Measurements from ENCODE around the gene ABCF2. TPM values are rescaled to one million over a fixed set of nuclear protein-coding genes. Genes with fewer than 3 reads are reported as not detected.
A peak's percentile ranks its signal among the peaks of the same experiment; 100 is the strongest.

The ABCF2 gene
- polyA plus RNA-seq, 1 donor from 2014 or later: 34.2 TPM

GRCh38 chr7:151260471-151260870, 33.5 kb upstream of the ABCF2 start:
- peaks cover 0 to 2% (median 0%) of the 10 kb centered on the region in 3 donors for H3K4me1 Mint-ChIP-seq
- no peak overlapping the region for H3K27ac Mint-ChIP-seq
- H3K27me3 Mint-ChIP-seq: peaks cover 46% of the 10 kb centered on the region
- peaks cover 1% of the 10 kb centered on the region for H3K36me3 Mint-ChIP-seq
- H3K9me3 Mint-ChIP-seq: no peaks in the 10 kb centered on the region
- no peak overlapping the region for H3K4me3 Mint-ChIP-seq

GRCh38 chr7:151257990-151258389, 31.0 kb upstream of the ABCF2 start:
- no peaks in the 10 kb centered on the region for H3K9me3 Mint-ChIP-seq
- H3K36me3 Mint-ChIP-seq: peaks cover 1% of the 10 kb centered on the region
- no peak overlapping the region for H3K27ac Mint-ChIP-seq
- H3K4me1 Mint-ChIP-seq: peaks cover 0 to 2% (median 0%) of the 10 kb centered on the region in 3 donors
- H3K4me3 Mint-ChIP-seq: no peak overlapping the region
- H3K27me3 Mint-ChIP-seq: peaks cover 54% of the 10 kb centered on the region

- peaks cover 60% of the 10 kb centered on the region for H3K27me3 Mint-ChIP-seq
- H3K27ac Mint-ChIP-seq: no peak overlapping the region
- peaks cover 1% of the 10 kb centered on the region for H3K36me3 Mint-ChIP-seq
- no peaks in the 10 kb centered on the region for H3K9me3 Mint-ChIP-seq
- peaks cover 0 to 5% (median 4%) of the 10 kb centered on the region in 3 donors for H3K4me1 Mint-ChIP-seq
- H3K4me3 Mint-ChIP-seq: peak overlapping the region in 1 of 4 donors; percentile 58
Observed at GRCh38 chr7:151256410-151257045, 29.5 kb upstream of the ABCF2 start.

GRCh38 chr7:151255390-151255789, 28.4 kb upstream of the ABCF2 start:
- no peak overlapping the region for H3K27ac Mint-ChIP-seq
- peaks cover 57% of the 10 kb centered on the region for H3K27me3 Mint-ChIP-seq
- peaks cover 4 to 13% (median 9%) of the 10 kb centered on the region in 3 donors for H3K4me1 Mint-ChIP-seq
- H3K36me3 Mint-ChIP-seq: peaks cover 1% of the 10 kb centered on the region
- no peak overlapping the region for H3K4me3 Mint-ChIP-seq
- no peaks in the 10 kb centered on the region for H3K9me3 Mint-ChIP-seq

- H3K4me3 Mint-ChIP-seq: peak overlapping the region in 1 of 4 donors; percentile 44
- peaks cover 1% of the 10 kb centered on the region for H3K36me3 Mint-ChIP-seq
- H3K27ac Mint-ChIP-seq: no peak overlapping the region
- H3K27me3 Mint-ChIP-seq: peaks cover 60% of the 10 kb centered on the region
- H3K4me1 Mint-ChIP-seq: peaks cover 4 to 14% (median 9%) of the 10 kb centered on the region in 3 donors
- H3K9me3 Mint-ChIP-seq: no peaks in the 10 kb centered on the region
Observed at GRCh38 chr7:151254851-151255250, 27.8 kb upstream of the ABCF2 start.

GRCh38 chr7:151254316-151254715, 27.3 kb upstream of the ABCF2 start:
- peaks cover 2% of the 10 kb centered on the region for H3K36me3 Mint-ChIP-seq
- H3K9me3 Mint-ChIP-seq: no peaks in the 10 kb centered on the region
- H3K27ac Mint-ChIP-seq: no peak overlapping the region
- H3K4me1 Mint-ChIP-seq: peaks cover 5 to 14% (median 9%) of the 10 kb centered on the region in 3 donors
- H3K27me3 Mint-ChIP-seq: peaks cover 58% of the 10 kb centered on the region
- peak overlapping the region in 1 of 4 donors; percentile 44 for H3K4me3 Mint-ChIP-seq

GRCh38 chr7:151252961-151253711, 26.1 kb upstream of the ABCF2 start:
- Mint-ChIP-seq H3K27me3 (peaks cover 58% of the 10 kb centered on the region), H3K36me3 (peaks cover 3% of the 10 kb centered on the region), H3K4me3 (peak overlapping the region in 2 of 4 donors; percentile 19 to 41), H3K9me3 (no peaks in the 10 kb centered on the region), H3K4me1 (peaks cover 8 to 18% (median 9%) of the 10 kb centered on the region in 3 donors), H3K27ac (no peak overlapping the region)

GRCh38 chr7:151252561-151252835, 25.5 kb upstream of the ABCF2 start:
- Mint-ChIP-seq H3K27me3 (peaks cover 56% of the 10 kb centered on the region), H3K4me1 (peaks cover 8 to 18% (median 9%) of the 10 kb centered on the region in 3 donors), H3K4me3 (peak overlapping the region in 3 of 4 donors; percentile 19 to 73 (median 41)), H3K27ac (no peak overlapping the region), H3K36me3 (peaks cover 2% of the 10 kb centered on the region), H3K9me3 (no peaks in the 10 kb centered on the region)

GRCh38 chr7:151251689-151252560, 24.9 kb upstream of the ABCF2 start:
- H3K27ac Mint-ChIP-seq: no peak overlapping the region
- peaks cover 9 to 18% (median 9%) of the 10 kb centered on the region in 3 donors for H3K4me1 Mint-ChIP-seq
- H3K27me3 Mint-ChIP-seq: peaks cover 54% of the 10 kb centered on the region
- H3K4me3 Mint-ChIP-seq: peak overlapping the region; percentile 19 to 73 (median 56)
- H3K36me3 Mint-ChIP-seq: peaks cover 2% of the 10 kb centered on the region
- H3K9me3 Mint-ChIP-seq: no peaks in the 10 kb centered on the region

GRCh38 chr7:151251328-151251688, 24.3 kb upstream of the ABCF2 start:
- no peak overlapping the region for H3K27ac Mint-ChIP-seq
- H3K9me3 Mint-ChIP-seq: no peaks in the 10 kb centered on the region
- H3K36me3 Mint-ChIP-seq: peaks cover 2% of the 10 kb centered on the region
- peaks cover 52% of the 10 kb centered on the region for H3K27me3 Mint-ChIP-seq
- peak overlapping the region; percentile 1 to 90 (median 72) for H3K4me3 Mint-ChIP-seq
- H3K4me1 Mint-ChIP-seq: peaks cover 9 to 18% (median 10%) of the 10 kb centered on the region in 3 donors

- Mint-ChIP-seq H3K36me3 (peaks cover 2% of the 10 kb centered on the region), H3K27ac (peak overlapping the region in 1 of 3 donors; percentile 13), H3K9me3 (no peaks in the 10 kb centered on the region), H3K4me1 (peaks cover 9 to 18% (median 10%) of the 10 kb centered on the region in 3 donors), H3K27me3 (peaks cover 50% of the 10 kb centered on the region), H3K4me3 (peak overlapping the region; percentile 65 to 90 (median 72))
Observed at GRCh38 chr7:151250181-151251132, 23.5 kb upstream of the ABCF2 start.

- peak overlapping the region in 3 of 4 donors; percentile 15 to 73 (median 18) for H3K4me3 Mint-ChIP-seq
- no peak overlapping the region for H3K27ac Mint-ChIP-seq
- H3K36me3 Mint-ChIP-seq: peaks cover 2% of the 10 kb centered on the region
- peaks cover 52% of the 10 kb centered on the region for H3K27me3 Mint-ChIP-seq
- peaks cover 9 to 21% (median 10%) of the 10 kb centered on the region in 3 donors for H3K4me1 Mint-ChIP-seq
- no peaks in the 10 kb centered on the region for H3K9me3 Mint-ChIP-seq
Observed at GRCh38 chr7:151249732-151250072, 22.7 kb upstream of the ABCF2 start.

- H3K36me3 Mint-ChIP-seq: peaks cover 2% of the 10 kb centered on the region
- peaks cover 51% of the 10 kb centered on the region for H3K27me3 Mint-ChIP-seq
- peak overlapping the region; percentile 15 to 93 (median 83) for H3K4me3 Mint-ChIP-seq
- H3K9me3 Mint-ChIP-seq: no peaks in the 10 kb centered on the region
- peak overlapping the region in 1 of 3 donors; percentile 27 for H3K27ac Mint-ChIP-seq
- peaks cover 10 to 23% (median 14%) of the 10 kb centered on the region in 3 donors for H3K4me1 Mint-ChIP-seq
Observed at GRCh38 chr7:151249034-151249731, 22.2 kb upstream of the ABCF2 start.
